ELF-1 (cell line): Measurements from ENCODE around the gene TRIM4.
"Not testable (repeated sequence)": the region's sequence is repeated elsewhere in the genome, so short reads cannot be mapped to it uniquely, and the experiment has no call there.

Source experiments
- DNase-seq: peaks from one replicate; pipeline ENCODE4 v3.0.0-alpha.2; 2016; ENCODE audit warnings: low read depth, low spot score

Gene TRIM4, protein sequence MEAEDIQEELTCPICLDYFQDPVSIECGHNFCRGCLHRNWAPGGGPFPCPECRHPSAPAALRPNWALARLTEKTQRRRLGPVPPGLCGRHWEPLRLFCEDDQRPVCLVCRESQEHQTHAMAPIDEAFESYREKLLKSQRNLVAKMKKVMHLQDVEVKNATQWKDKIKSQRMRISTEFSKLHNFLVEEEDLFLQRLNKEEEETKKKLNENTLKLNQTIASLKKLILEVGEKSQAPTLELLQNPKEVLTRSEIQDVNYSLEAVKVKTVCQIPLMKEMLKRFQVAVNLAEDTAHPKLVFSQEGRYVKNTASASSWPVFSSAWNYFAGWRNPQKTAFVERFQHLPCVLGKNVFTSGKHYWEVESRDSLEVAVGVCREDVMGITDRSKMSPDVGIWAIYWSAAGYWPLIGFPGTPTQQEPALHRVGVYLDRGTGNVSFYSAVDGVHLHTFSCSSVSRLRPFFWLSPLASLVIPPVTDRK

GRCh38 chr7:99918959-99919813, at the start of gene TRIM4:
TSS of gene TRIM4 (minus strand) at chr7:99919530. CDS start at chr7:99919401, 129 bp downstream.
- DNase-seq, result peak; percentile 76

GRCh38 chr7:99958564-99959227, 39.4 kb upstream of the TRIM4 start:
- DNase-seq, result no peak

GRCh38 chr7:99955247-99955646, 35.9 kb upstream of the TRIM4 start:
- no peak for DNase-seq

GRCh38 chr7:99954643-99955042, 35.3 kb upstream of the TRIM4 start:
- not testable (repeated sequence) for DNase-seq

DNA sequence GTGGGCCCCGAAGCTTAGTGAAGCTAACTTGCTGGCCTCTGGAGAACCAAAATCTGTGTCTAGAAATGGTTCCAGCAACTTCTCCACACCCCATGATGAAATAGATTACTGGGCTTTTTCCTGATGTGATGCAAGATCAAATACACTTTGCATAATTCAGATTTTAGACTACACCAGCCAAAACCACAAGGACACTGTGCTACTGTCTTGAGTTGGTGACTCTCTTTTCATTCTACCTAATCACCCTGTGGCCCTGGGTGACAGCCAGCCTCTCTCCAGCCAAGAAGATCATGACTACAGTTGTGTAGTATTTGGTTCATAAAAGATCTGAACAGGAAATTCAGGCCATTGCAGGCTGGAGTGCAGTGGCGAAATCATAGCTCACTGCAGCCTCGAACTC, 34.3 kb upstream of the TRIM4 start:
- no peak for DNase-seq

GRCh38 chr7:99952649-99953048, 33.3 kb upstream of the TRIM4 start:
- DNase-seq, result not testable (repeated sequence)

- not testable (repeated sequence) for DNase-seq
Measured at GRCh38 chr7:99950819-99951218, 31.5 kb upstream of the TRIM4 start.

DNA sequence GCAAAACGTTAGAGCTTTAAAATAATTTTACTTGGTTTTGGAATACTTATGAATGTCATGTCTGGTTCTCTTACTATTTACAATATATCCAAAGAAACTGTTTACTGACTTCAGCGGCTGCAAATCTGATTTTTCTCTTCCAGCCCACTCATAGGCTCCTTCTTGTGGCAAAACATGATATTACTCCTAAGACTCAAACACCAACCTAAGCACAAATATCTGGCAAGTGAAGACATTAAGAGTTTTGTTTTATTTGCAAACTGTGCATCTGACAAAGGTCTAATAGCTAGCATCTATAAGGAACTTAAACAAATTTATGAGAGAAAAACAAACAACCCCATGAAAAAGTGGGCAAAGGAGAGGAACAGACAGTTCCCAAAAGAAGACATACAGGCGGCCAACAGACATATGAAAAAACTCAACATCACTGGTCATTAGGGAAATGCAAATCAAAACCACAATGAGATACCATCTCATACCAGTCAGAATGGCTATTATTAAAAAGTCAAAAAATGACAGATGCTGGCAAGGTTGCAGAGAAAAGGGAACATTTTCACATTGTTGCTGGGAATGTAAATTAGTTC, 30.4 kb upstream of the TRIM4 start:
- no peak for DNase-seq

- no peak for DNase-seq
Measured at GRCh38 chr7:99947608-99948007, 28.3 kb upstream of the TRIM4 start.

GRCh38 chr7:99944497-99945070, 25.3 kb upstream of the TRIM4 start:
- no peak for DNase-seq

- peak; percentile 70 for DNase-seq
Measured at GRCh38 chr7:99943641-99944496, 24.5 kb upstream of the TRIM4 start.

DNA sequence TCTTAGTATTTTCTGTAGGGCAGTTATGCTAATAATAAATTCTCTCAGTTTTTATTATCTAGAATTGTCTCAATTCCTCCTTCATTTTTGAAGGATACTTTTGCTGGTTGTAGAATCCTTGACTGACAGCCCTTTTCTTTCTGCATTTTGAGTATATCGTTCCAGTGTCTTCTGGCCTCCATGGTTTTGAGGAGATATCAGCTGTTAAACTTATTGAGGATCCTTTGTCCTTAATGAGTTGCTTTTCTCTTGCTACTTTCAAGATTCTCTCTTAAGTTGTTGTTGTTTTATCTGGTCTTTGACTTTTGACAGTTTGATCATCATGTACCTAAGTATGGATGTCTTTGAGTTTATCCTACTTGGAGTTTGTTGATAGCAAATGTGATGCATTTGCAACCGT, 19.0 kb upstream of the TRIM4 start:
- DNase-seq, result no peak

DNA sequence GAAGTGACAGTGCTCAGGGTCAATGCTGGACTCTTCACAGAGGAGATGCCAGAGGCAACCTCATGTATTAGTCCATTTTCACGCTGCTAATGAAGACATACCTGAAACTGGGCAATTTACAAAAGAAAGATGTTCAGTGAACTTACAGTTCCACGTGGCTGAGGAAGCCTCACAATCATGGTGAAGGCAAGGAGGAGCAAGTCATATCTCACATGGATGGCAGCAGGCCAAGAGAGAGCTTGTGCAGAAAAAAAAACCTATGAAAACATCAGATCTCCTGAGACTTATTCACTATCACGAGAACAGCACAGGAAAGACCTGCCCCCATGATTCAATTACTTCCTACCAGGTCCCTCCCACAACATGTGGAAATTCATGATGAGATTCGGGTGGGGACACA, 15.7 kb upstream of the TRIM4 start:
- DNase-seq, result not testable (repeated sequence)

DNA sequence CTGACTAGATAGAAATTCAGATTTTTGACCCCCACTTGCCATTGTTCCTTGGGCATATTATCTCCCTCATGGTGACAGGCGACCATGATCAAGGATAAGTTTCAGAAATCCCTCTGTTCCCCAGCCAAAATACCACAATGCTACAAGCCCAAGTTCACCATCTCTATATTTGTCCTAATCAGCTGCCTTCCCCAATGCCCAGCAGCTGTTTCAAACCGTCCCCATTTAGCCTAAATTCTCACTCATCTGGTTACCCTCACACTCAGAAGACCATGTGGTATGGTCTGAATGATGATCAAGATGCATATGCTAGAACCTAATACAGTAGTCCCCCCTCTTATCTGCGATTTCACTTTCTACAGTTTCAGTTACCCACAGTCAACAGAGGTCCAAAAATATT, 11.0 kb upstream of the TRIM4 start:
- no peak for DNase-seq

DNA sequence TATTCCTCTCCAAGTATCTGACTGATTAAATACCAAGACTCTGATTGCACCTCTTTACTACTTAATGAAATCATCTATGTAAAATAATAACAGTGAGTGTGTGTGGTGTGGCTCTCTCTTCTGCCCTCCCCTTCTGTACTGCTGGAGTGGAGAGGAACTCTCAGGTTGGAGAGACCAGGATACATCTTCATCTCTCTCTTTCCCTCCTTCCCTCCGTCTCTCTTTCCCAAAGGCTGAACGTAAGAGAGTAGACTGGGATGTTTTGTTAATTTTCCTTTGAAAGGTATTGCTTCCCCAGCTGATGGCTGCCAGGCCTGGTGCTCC, 10.4 kb upstream of the TRIM4 start:
- DNase-seq, result no peak

GRCh38 chr7:99928994-99929729, 9.8 kb upstream of the TRIM4 start, which contains the start of gene GJC3:
TSS of gene GJC3 (minus strand) at chr7:99929620. CDS start at chr7:99929620, 0 bp downstream.
- peak; percentile 76 for DNase-seq

DNA sequence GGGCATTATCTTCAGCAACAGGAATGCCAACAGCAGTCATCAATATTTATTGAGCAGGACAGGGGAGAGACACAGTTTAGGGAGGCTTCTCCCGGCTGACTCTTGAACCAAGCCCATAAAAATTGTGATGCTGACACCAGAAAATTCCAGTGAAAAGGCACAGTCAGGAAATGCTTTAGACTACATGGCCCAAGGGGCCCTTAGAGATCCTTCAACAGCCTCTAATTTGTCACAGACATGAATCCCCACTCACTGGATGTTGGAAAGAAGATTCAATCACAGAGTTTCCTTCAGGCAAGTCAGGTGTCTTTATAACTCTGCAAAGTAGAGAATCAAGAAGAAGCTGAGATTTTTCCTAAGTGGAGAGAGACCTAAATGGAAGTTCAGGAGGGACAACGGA, 8.9 kb upstream of the TRIM4 start:
- no peak for DNase-seq

DNA sequence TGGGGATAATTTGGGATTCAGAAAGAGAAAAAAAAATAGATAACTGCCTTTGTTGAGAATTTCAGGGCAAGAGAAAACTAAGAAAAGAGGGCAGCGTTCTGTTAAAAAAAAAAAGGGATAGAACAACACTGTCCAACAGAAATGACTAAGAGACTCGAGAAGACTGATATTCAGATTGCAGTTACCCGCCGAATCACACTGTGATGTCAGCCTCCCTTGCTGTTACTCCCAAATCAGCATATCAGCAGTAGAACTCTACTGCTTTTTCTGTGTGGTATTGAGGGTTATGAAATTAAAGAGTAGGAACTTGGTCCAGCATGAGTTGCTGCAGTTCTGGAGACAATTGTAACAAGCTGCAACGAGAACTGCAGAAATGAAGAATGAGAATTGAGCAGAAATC, 8.2 kb upstream of the TRIM4 start:
- DNase-seq, result no peak

DNA sequence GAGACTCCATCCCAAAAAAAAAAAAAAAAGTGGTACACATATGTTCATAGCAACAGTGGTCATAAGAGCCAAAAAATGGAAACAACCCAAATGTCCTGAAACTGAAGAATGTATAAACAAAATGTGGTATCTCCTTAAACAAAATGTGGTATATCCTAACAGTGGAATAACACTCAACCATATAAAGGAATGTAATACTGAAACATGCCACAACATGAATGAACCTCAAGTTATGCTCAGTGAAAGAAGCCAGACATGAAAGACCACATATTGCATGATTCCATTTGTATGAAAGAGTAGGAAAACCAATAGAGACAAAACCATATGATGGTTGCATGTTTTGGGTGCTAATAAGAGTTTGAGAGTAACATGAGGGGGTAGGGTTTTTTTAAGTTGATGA, 7.0 kb upstream of the TRIM4 start:
- DNase-seq, result no peak

GRCh38 chr7:99923200-99923599, 3.9 kb upstream of the TRIM4 start:
- DNase-seq, result no peak
